Measurements from ENCODE around the gene FGF14. TPM values are rescaled to one million over a fixed set of nuclear protein-coding genes. Genes with fewer than 3 reads are reported as not detected.
A peak's percentile ranks its signal among the peaks of the same experiment; 100 is the strongest.

Gene FGF14
- total and polyA plus RNA-seq, 2 donors from 2014 or later: 0.47 to 3.3 TPM

- Histone ChIP-seq H3K4me1 (ENCODE audit: control insufficient read depth in 2 of 3, insufficient read depth in 2 of 3, low read depth in 1 of 3, low read length in 3 of 3) (no peaks in the 10 kb centered on the region), H3K9me3 (ENCODE audit: control insufficient read depth in 2 of 3, insufficient read depth in 1 of 3, low read length in 3 of 3) (no peaks in the 10 kb centered on the region), H3K4me3 (ENCODE audit: low read length in 3 of 3) (no peak overlapping the region), H3K36me3 (ENCODE audit: control insufficient read depth in 2 of 3, insufficient read depth in 3 of 3, low read length in 3 of 3) (no peaks in the 10 kb centered on the region), H3K27ac (ENCODE audit: low read depth in 2 of 2, low read length in 2 of 2) (no peak overlapping the region), H3K9ac (ENCODE audit: low read length in 3 of 3) (no peak overlapping the region), H3K27me3 (ENCODE audit: control insufficient read depth, insufficient read depth, low read length) (no peaks in the 10 kb centered on the region)
- no peak for TF ChIP-seq CTCF (IDR thresholded peaks at IDR 0.05; ENCODE audit: borderline replicate concordance, extremely low read depth, insufficient read depth)
- DNase-seq (peak in 1 of 5 donors; percentile 3), FAIRE-seq (no peak)
- intact Hi-C loops (cut with DNase I): no loop called here
Measured at GRCh38 chr13:102207680-102208342, 194.0 kb downstream of the FGF14 start.

GRCh38 chr13:102203718-102204117, 198.1 kb downstream of the FGF14 start:
- Histone ChIP-seq H3K36me3 (ENCODE audit: control insufficient read depth in 2 of 3, insufficient read depth in 3 of 3, low read length in 3 of 3) (no peaks in the 10 kb centered on the region), H3K9me3 (ENCODE audit: control insufficient read depth in 2 of 3, insufficient read depth in 1 of 3, low read length in 3 of 3) (no peaks in the 10 kb centered on the region), H3K4me3 (ENCODE audit: low read length in 3 of 3) (no peak overlapping the region), H3K4me1 (ENCODE audit: control insufficient read depth in 2 of 3, insufficient read depth in 2 of 3, low read depth in 1 of 3, low read length in 3 of 3) (no peaks in the 10 kb centered on the region), H3K27me3 (ENCODE audit: control insufficient read depth, insufficient read depth, low read length) (no peaks in the 10 kb centered on the region), H3K27ac (ENCODE audit: low read depth in 2 of 2, low read length in 2 of 2) (no peak overlapping the region), H3K9ac (ENCODE audit: low read length in 3 of 3) (no peak overlapping the region)
- no peak for TF ChIP-seq CTCF (IDR thresholded peaks at IDR 0.05; ENCODE audit: borderline replicate concordance, extremely low read depth, insufficient read depth)
- intact Hi-C loops (cut with DNase I): no loop called here
- no peak for DNase-seq
- no peak for FAIRE-seq

GRCh38 chr13:102198418-102199311, 203.2 kb downstream of the FGF14 start:
- H3K4me1 ChIP-seq (ENCODE audit: control insufficient read depth in 2 of 3, insufficient read depth in 2 of 3, low read depth in 1 of 3, low read length in 3 of 3): no peaks in the 10 kb centered on the region
- no peak overlapping the region for H3K27ac ChIP-seq (ENCODE audit: low read depth in 2 of 2, low read length in 2 of 2)
- no peaks in the 10 kb centered on the region for H3K9me3 ChIP-seq (ENCODE audit: control insufficient read depth in 2 of 3, insufficient read depth in 1 of 3, low read length in 3 of 3)
- H3K36me3 ChIP-seq (ENCODE audit: control insufficient read depth in 2 of 3, insufficient read depth in 3 of 3, low read length in 3 of 3): no peaks in the 10 kb centered on the region
- H3K4me3 ChIP-seq (ENCODE audit: low read length in 3 of 3): no peak overlapping the region
- no peaks in the 10 kb centered on the region for H3K27me3 ChIP-seq (ENCODE audit: control insufficient read depth, insufficient read depth, low read length)
- no peak for TF ChIP-seq CTCF (IDR thresholded peaks at IDR 0.05; ENCODE audit: borderline replicate concordance, extremely low read depth, insufficient read depth)
- FAIRE-seq (no peak), DNase-seq (no peak)
- intact Hi-C loops (cut with DNase I): no loop called here
- H3K9ac ChIP-seq (ENCODE audit: low read length in 3 of 3): no peak overlapping the region

Data from kidney (tissue), 14 donors.